ENCODE results near the gene XIRP1.

DNA sequence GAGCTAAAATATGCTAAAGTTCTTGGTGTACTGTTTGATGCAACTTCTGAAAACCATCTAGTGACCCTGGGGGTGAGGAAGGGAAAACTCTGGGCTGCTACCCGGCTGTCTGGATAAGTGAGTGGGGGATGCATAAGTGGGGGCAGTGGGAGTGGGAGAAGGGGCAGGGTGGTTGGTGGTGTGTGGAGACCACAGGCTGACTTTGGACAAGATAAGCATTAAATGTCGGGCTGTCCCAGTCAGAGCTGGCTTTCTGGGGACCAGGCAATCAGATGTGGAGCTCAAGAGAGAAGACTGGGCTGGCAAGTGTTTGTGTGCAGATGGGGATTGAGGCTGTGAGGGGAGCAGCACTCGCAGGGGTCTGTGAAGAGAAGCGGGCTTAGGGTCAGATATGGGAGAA is 11.0 kb upstream of the XIRP1 start:
- TF ChIP-seq JUND (IDR thresholded peaks at IDR 0.05): no peak
- TF ChIP-seq, protein P1, sequence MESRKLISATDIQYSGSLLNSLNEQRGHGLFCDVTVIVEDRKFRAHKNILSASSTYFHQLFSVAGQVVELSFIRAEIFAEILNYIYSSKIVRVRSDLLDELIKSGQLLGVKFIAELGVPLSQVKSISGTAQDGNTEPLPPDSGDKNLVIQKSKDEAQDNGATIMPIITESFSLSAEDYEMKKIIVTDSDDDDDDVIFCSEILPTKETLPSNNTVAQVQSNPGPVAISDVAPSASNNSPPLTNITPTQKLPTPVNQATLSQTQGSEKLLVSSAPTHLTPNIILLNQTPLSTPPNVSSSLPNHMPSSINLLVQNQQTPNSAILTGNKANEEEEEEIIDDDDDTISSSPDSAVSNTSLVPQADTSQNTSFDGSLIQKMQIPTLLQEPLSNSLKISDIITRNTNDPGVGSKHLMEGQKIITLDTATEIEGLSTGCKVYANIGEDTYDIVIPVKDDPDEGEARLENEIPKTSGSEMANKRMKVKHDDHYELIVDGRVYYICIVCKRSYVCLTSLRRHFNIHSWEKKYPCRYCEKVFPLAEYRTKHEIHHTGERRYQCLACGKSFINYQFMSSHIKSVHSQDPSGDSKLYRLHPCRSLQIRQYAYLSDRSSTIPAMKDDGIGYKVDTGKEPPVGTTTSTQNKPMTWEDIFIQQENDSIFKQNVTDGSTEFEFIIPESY (IDR thresholded peaks at IDR 0.05): no peak
- TF ChIP-seq, protein P2, sequence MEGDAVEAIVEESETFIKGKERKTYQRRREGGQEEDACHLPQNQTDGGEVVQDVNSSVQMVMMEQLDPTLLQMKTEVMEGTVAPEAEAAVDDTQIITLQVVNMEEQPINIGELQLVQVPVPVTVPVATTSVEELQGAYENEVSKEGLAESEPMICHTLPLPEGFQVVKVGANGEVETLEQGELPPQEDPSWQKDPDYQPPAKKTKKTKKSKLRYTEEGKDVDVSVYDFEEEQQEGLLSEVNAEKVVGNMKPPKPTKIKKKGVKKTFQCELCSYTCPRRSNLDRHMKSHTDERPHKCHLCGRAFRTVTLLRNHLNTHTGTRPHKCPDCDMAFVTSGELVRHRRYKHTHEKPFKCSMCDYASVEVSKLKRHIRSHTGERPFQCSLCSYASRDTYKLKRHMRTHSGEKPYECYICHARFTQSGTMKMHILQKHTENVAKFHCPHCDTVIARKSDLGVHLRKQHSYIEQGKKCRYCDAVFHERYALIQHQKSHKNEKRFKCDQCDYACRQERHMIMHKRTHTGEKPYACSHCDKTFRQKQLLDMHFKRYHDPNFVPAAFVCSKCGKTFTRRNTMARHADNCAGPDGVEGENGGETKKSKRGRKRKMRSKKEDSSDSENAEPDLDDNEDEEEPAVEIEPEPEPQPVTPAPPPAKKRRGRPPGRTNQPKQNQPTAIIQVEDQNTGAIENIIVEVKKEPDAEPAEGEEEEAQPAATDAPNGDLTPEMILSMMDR (IDR thresholded peaks at IDR 0.05; ENCODE audit: low read depth, low read length, missing input control): no peak
- TF ChIP-seq TAF1 (conservative IDR thresholded peaks at IDR 0.05): no peak
- TF ChIP-seq, protein P3, sequence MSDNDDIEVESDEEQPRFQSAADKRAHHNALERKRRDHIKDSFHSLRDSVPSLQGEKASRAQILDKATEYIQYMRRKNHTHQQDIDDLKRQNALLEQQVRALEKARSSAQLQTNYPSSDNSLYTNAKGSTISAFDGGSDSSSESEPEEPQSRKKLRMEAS (IDR thresholded peaks at IDR 0.05): no peak
- TF ChIP-seq EGR1 (IDR thresholded peaks at IDR 0.05; ENCODE audit: low read depth in 2 of 2): no peak
- no peak for TF ChIP-seq FOXA1 (IDR thresholded peaks at IDR 0.05)
- no peak for TF ChIP-seq RAD21 (IDR thresholded peaks at IDR 0.05)
- TF ChIP-seq, protein P4, sequence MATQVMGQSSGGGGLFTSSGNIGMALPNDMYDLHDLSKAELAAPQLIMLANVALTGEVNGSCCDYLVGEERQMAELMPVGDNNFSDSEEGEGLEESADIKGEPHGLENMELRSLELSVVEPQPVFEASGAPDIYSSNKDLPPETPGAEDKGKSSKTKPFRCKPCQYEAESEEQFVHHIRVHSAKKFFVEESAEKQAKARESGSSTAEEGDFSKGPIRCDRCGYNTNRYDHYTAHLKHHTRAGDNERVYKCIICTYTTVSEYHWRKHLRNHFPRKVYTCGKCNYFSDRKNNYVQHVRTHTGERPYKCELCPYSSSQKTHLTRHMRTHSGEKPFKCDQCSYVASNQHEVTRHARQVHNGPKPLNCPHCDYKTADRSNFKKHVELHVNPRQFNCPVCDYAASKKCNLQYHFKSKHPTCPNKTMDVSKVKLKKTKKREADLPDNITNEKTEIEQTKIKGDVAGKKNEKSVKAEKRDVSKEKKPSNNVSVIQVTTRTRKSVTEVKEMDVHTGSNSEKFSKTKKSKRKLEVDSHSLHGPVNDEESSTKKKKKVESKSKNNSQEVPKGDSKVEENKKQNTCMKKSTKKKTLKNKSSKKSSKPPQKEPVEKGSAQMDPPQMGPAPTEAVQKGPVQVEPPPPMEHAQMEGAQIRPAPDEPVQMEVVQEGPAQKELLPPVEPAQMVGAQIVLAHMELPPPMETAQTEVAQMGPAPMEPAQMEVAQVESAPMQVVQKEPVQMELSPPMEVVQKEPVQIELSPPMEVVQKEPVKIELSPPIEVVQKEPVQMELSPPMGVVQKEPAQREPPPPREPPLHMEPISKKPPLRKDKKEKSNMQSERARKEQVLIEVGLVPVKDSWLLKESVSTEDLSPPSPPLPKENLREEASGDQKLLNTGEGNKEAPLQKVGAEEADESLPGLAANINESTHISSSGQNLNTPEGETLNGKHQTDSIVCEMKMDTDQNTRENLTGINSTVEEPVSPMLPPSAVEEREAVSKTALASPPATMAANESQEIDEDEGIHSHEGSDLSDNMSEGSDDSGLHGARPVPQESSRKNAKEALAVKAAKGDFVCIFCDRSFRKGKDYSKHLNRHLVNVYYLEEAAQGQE (IDR thresholded peaks at IDR 0.05): no peak
